ENCODE measurements around the gene PP2D1.
"Not testable (repeated sequence)": the region's sequence is repeated elsewhere in the genome, so short reads cannot be mapped to it uniquely, and the experiment has no call there.

The PP2D1 gene

GRCh38 chr3:20040548-20041196 lies 28.6 kb upstream of the PP2D1 start:
- peak in 55 of 56 donors; percentile 19 to 81 (median 69) for DNase-seq

- peak in 54 of 56 donors; percentile 34 to 88 (median 75) for DNase-seq
These were observed 27.9 kb upstream of the PP2D1 start, which contains the start of gene KAT2B for GRCh38 chr3:20039765-20040547. Gene KAT2B, plus strand, starts transcription at chr3:20040446. Its CDS starts 32 bp downstream, at chr3:20040478.

- DNase-seq, result no peak
These were observed 27.4 kb upstream of the PP2D1 start for GRCh38 chr3:20039466-20039764.

GRCh38 chr3:20038699-20039465 lies 26.8 kb upstream of the PP2D1 start:
- DNase-seq, result no peak

GRCh38 chr3:20037255-20037996 lies 25.4 kb upstream of the PP2D1 start:
- no peak for DNase-seq

- DNase-seq, result no peak
These were observed 23.0 kb upstream of the PP2D1 start for GRCh38 chr3:20035019-20035418.

GRCh38 chr3:20031939-20032338 lies 19.9 kb upstream of the PP2D1 start:
- DNase-seq, result not testable (repeated sequence)

GRCh38 chr3:20028905-20029331 lies 16.9 kb upstream of the PP2D1 start:
- peak in 1 of 56 donors; percentile 21 for DNase-seq

- no peak for DNase-seq
These were observed 15.1 kb upstream of the PP2D1 start for GRCh38 chr3:20027136-20027535.

GRCh38 chr3:20023623-20024405 lies 11.8 kb upstream of the PP2D1 start:
- DNase-seq, result peak in 40 of 56 donors; percentile 4 to 66 (median 36)

- no peak for DNase-seq
These were observed 11.0 kb upstream of the PP2D1 start for GRCh38 chr3:20022954-20023622.

- not testable (repeated sequence) for DNase-seq
These were observed 4.0 kb upstream of the PP2D1 start for GRCh38 chr3:20016076-20016475.

GRCh38 chr3:20015525-20015924 lies 3.5 kb upstream of the PP2D1 start:
- no peak for DNase-seq

GRCh38 chr3:20013396-20013795 lies 1.3 kb upstream of the PP2D1 start:
- no peak for DNase-seq

GRCh38 chr3:20008646-20009045 lies 3.4 kb downstream of the PP2D1 start:
- DNase-seq, result no peak

GRCh38 chr3:20007960-20008359 lies 4.1 kb downstream of the PP2D1 start:
- no peak for DNase-seq

GRCh38 chr3:20001932-20002331 lies 10.1 kb downstream of the PP2D1 start:
- DNase-seq, result no peak

GRCh38 chr3:19997502-19997901 lies 14.6 kb downstream of the PP2D1 start:
- DNase-seq, result no peak

- no peak for DNase-seq
These were observed 17.3 kb downstream of the PP2D1 start for GRCh38 chr3:19994796-19995195.

- not testable (repeated sequence) for DNase-seq
These were observed 23.2 kb downstream of the PP2D1 start for GRCh38 chr3:19988904-19989303.
